Body of pancreas (tissue), 4 donors: Measurements from ENCODE around the gene SHCBP1. TPM values are rescaled to one million over a fixed set of nuclear protein-coding genes. Genes with fewer than 3 reads are reported as not detected.

ENCODE experiments used
- ATAC-seq: fragments of 150-250 bp; one replicate; pipeline ENCODE4 v1.9.1; 2016
- DNase-seq, 4 donors: peaks; one replicate each; pipeline ENCODE4 v3.0.0-alpha.2; 2019
- H3K27ac ChIP-seq, 4 donors: fragments of 200-600 bp; sonication (generic); 1 replicate in 3 of 4; 2 replicates in 1 of 4; pipeline versions ENCODE4 v1.5.1 to v1.6.1; 2016 to 2019; ENCODE audit warnings: mild to moderate bottlenecking in 1 of 4, mixed read lengths in 1 of 4, moderate library complexity in 1 of 4
- H3K27me3 ChIP-seq, 2 donors: fragments of 200-600 bp; sonication (generic); one replicate each; pipeline ENCODE4 v1.6.0; 2016; ENCODE audit warnings: mild to moderate bottlenecking in 1 of 2
- H3K36me3 ChIP-seq, 2 donors: fragments of 200-600 bp; sonication (generic); replicated peaks in 1 of 2; 2 replicates each; pipeline ENCODE4 v1.5.1; 2016; ENCODE audit warnings: low read depth in 2 of 2; ENCODE audit not compliant: insufficient read depth in 1 of 2
- H3K4me1 ChIP-seq: fragments of 200-600 bp; sonication (generic); one replicate; pipeline ENCODE4 v1.6.0; 2016
- H3K4me3 ChIP-seq, 2 donors: fragments of 200-600 bp; sonication (generic); 1 replicate in 1 of 2; 2 replicates in 1 of 2; pipeline ENCODE4 v1.5.1; 2016 to 2019
- H3K9me3 ChIP-seq, 3 donors: fragments of 200-600 bp; sonication (generic); 1 replicate in 2 of 3; 2 replicates in 1 of 3; pipeline ENCODE4 v1.5.1; 2016
- POLR2A ChIP-seq, 3 donors: fragments of 450-650 bp; IDR thresholded peaks; one replicate each; pipeline ENCODE4 v1.6.1; 2016; ENCODE audit warnings: antibody characterized with exemption in 3 of 3, mild to moderate bottlenecking in 2 of 3
- WGBS, 2 donors: methylation state at CpG; one replicate each; pipeline ENCODE4 v1.1.5; 2017; 5-methylcytosine and 5-hydroxymethylcytosine counted together
- intact Hi-C: fragments of 100-400 bp; cut with DNase I; formaldehyde crosslinking; loops from one replicate; pipeline ENCODE4 v1.15.1; 2023
- total RNA-seq, 2 donors: library from RNA; depleted of rRNA; stranded (reverse); fragments of >200 nt; gene quantifications; one replicate each; pipeline ENCODE4 v1.1.0, GENCODE V29; 2016
- TF ChIP-seq, protein P1 (sequence below), 7 experiments: fragments of 450-650 bp in 4 of 7; fragments of 200-600 bp in 3 of 7; sonication (generic) in 3 of 7; IDR thresholded peaks; one replicate each; pipeline ENCODE4 v1.5.1; 2016 to 2019; ENCODE audit warnings: antibody characterized with exemption in 7 of 7

The SHCBP1 gene
- total RNA-seq, 2 donors from 2014 or later = 0.26 TPM; not detected in 1

DNA sequence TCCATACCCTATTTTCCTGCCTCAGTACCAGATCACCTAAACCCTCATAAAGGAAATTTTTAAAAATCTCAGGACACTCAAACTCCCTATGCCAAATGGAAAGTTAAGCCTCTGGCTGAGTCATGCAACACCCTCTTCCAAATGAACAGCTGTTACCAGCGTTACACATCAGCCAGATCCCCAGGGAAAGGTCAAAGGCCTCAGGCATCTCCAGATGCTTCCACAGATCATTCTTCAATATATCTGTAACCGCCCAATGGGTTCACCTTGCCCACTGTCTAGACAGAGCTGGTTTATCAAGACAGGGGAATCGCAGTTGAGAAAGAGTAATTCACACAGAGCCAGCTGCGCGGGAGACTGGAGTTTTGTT, 29.1 kb upstream of the SHCBP1 start:
- intact Hi-C loops = no loop called here
- no peaks in the 10 kb centered on the region for H3K9me3 ChIP-seq
- peak in 1 of 4 donors; percentile 36 for DNase-seq
- no peak overlapping the region for H3K27ac ChIP-seq
- H3K27me3 ChIP-seq = no peaks in the 10 kb centered on the region
- H3K4me1 ChIP-seq = no peaks in the 10 kb centered on the region
- ATAC-seq = peak; percentile 30
- no peak overlapping the region for H3K4me3 ChIP-seq
- no peak for TF ChIP-seq POLR2A (IDR thresholded peaks at IDR 0.05)
- TF ChIP-seq, protein P1, sequence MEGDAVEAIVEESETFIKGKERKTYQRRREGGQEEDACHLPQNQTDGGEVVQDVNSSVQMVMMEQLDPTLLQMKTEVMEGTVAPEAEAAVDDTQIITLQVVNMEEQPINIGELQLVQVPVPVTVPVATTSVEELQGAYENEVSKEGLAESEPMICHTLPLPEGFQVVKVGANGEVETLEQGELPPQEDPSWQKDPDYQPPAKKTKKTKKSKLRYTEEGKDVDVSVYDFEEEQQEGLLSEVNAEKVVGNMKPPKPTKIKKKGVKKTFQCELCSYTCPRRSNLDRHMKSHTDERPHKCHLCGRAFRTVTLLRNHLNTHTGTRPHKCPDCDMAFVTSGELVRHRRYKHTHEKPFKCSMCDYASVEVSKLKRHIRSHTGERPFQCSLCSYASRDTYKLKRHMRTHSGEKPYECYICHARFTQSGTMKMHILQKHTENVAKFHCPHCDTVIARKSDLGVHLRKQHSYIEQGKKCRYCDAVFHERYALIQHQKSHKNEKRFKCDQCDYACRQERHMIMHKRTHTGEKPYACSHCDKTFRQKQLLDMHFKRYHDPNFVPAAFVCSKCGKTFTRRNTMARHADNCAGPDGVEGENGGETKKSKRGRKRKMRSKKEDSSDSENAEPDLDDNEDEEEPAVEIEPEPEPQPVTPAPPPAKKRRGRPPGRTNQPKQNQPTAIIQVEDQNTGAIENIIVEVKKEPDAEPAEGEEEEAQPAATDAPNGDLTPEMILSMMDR (IDR thresholded peaks at IDR 0.05) = no peak
- no peaks in the 10 kb centered on the region for H3K36me3 ChIP-seq
- 78 to 91% methylated on average over 5 of the region's 5 CpGs for WGBS, 2 donors

DNA sequence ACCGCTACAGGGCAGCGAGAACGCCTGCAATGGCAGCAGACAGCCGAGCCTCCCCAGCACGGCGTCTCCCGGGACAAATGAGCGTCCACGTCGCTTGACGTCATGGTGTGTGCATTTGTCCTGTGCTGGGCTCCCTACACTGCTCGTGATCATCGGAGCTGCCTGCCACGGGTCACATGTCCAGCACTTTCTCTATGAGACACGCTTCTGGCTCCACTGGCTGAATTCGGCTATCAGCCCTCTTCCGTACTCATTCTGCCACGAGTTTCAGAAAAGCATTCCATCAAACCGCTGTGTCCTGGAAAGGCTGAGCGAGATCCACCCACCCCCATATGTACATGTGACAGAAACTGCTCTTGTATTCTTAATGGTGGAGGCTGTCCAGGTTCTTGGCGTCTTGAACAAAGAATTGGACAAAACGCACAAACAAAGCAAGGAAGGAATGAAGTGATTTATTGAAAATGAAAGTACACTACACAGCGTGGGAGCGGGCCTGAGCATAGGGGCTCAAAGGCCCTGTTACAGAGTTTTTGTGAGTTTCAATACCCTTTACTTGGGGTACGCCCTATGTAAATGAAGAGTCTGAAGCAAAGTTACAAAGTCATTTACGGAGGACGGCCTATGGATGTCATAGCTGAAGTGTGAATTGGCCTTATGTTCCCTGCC, 28.5 kb upstream of the SHCBP1 start:
- ATAC-seq = peak; percentile 47
- H3K9me3 ChIP-seq = no peaks in the 10 kb centered on the region
- no peaks in the 10 kb centered on the region for H3K36me3 ChIP-seq
- no peak for TF ChIP-seq POLR2A (IDR thresholded peaks at IDR 0.05)
- TF ChIP-seq, protein P1 (IDR thresholded peaks at IDR 0.05) = no peak
- intact Hi-C loops = no loop called here
- no peaks in the 10 kb centered on the region for H3K4me1 ChIP-seq
- peak; percentile 18 to 43 (median 32) for DNase-seq
- no peak overlapping the region for H3K27ac ChIP-seq
- no peak overlapping the region for H3K4me3 ChIP-seq
- no peaks in the 10 kb centered on the region for H3K27me3 ChIP-seq
- WGBS, 2 donors = 85 to 87% methylated on average over 19 to 27 of the region's 27 CpGs

DNA sequence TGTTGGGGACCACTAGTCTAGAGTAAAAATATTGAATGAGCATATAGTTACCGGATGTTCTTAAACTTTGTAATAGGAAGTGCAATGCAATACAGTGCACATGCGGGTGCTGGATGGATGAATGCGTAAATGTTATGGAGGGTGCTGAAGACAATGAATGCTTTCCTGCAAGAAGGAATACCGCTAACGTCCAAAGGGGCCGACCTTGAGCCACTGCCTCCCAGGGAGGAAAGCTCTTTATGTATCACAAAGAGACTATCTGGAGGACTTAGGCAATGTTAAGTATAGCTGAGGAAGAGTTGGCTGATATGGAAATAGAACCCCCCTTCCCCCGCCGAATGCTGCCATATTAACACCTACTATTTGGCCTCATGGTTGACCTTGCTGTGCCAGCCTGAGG, 27.5 kb upstream of the SHCBP1 start:
- no peaks in the 10 kb centered on the region for H3K36me3 ChIP-seq
- DNase-seq (no peak), ATAC-seq (no peak)
- TF ChIP-seq POLR2A (IDR thresholded peaks at IDR 0.05) = no peak
- TF ChIP-seq, protein P1 (IDR thresholded peaks at IDR 0.05) = no peak
- intact Hi-C loops = no loop called here
- H3K27ac ChIP-seq = no peak overlapping the region
- H3K4me3 ChIP-seq = no peak overlapping the region
- no peaks in the 10 kb centered on the region for H3K9me3 ChIP-seq
- H3K27me3 ChIP-seq = no peaks in the 10 kb centered on the region
- no peaks in the 10 kb centered on the region for H3K4me1 ChIP-seq
- WGBS, 2 donors = 75 to 79% methylated on average over 8 of the region's 8 CpGs

DNA sequence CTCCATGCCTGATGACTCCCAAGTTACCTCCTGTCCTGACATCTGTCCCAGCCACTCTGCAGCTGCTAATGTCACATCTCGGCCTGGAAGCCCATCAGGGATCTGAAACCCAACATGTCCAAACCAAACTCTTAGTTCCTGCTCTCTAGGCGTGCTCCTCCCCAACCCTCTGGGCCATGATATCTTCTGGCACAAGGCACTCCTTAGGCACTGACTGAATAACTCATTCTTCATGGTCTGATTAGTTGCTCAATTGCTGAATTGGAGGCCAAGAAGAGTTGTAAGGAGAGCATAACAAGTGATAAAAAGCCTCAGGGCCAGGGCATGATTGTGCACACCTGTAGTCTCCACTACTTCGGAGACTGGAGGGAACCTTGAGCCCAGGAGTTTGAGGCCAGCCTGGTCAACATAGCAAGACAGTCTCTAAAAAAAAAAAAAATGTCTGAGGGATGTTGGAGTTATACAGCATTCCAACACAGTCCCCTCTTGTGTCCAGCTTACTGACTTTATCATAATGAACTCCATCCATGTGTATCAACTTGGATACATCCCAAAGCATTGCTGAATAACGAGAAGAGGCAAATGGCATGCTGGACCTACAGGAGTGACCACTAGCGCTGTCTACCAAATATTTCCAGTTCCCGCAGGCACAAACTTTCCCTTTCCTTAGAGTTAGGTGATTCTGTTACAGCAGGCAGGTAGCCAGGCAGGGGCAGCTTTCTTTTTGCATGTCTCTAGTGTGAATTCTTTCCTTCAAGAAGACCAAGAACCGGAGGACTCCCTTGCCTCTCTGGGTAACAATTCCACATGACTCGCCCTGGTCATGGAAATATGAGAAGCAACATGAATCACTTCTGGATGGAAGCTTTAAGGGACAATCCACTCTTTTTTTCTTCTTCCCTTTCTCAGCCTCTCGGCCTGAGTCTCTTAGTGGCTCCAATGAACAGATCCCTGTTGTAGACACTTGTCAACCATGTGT, 18.1 kb upstream of the SHCBP1 start:
- no peak for ATAC-seq
- DNase-seq = no peak
- Histone ChIP-seq H3K4me3 (no peak overlapping the region), H3K27ac (no peak overlapping the region), H3K4me1 (no peaks in the 10 kb centered on the region), H3K9me3 (no peaks in the 10 kb centered on the region), H3K27me3 (no peaks in the 10 kb centered on the region), H3K36me3 (no peaks in the 10 kb centered on the region)
- WGBS, 2 donors = 71 to 74% methylated on average over 9 of the region's 9 CpGs
- intact Hi-C loops = no loop called here
- TF ChIP-seq, protein P1 (IDR thresholded peaks at IDR 0.05) = no peak
- TF ChIP-seq POLR2A (IDR thresholded peaks at IDR 0.05) = no peak
